Activated effector memory CD4-positive, alpha-beta T cell treated with Interleukin-2 at 50 U/mL for 16 hours (primary cell): ENCODE measurements around the gene PICALM.
A peak's percentile ranks its signal among the peaks of the same experiment; 100 is the strongest.

Experiments used
- DNase-seq: peaks from one replicate; pipeline ENCODE4 v3.0.0-alpha.2; 2020

The PICALM gene

DNA sequence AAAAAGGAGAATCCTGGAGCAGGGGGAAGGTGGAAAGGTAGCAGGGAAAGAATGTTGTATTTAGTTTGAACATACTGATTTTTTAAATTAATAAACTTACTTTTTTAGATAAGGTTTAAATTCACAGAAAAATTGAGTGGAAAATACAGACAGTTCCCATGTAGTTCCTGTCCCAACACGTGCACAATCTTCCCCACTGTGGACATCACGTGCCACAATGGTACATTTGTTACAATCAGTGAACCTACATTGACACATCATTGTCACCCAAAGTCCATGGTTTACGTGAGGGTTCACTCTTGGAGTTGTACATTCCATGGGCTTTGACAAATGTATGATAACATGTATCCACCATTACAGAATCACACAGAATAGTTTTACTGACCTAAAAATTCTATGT lies 10.5 kb upstream of the PICALM start:
- no peak for DNase-seq

- DNase-seq, result no peak
Measured at GRCh38 chr11:86073948-86074347, 5.1 kb upstream of the PICALM start.

DNA sequence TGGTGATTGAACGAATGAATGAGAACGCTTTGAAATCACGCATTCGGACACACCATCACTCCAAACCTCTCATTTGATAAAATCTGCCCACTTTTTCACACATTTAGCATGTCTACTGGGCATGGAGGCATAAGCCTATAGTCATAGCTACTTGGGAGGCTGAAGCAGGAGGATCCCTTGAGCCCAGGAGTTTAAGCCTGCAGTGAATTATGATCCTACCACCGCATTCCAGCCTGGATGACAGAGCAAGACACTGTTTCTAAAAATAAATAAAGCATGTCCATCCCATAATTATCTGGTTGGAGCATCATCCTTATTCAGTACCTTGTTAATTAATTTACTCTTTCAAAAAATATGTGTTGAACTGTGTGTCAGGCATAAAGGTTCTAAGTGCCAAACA lies 3.3 kb upstream of the PICALM start:
- no peak for DNase-seq

GRCh38 chr11:86070142-86071056 lies 1.5 kb upstream of the PICALM start:
- no peak for DNase-seq

DNA sequence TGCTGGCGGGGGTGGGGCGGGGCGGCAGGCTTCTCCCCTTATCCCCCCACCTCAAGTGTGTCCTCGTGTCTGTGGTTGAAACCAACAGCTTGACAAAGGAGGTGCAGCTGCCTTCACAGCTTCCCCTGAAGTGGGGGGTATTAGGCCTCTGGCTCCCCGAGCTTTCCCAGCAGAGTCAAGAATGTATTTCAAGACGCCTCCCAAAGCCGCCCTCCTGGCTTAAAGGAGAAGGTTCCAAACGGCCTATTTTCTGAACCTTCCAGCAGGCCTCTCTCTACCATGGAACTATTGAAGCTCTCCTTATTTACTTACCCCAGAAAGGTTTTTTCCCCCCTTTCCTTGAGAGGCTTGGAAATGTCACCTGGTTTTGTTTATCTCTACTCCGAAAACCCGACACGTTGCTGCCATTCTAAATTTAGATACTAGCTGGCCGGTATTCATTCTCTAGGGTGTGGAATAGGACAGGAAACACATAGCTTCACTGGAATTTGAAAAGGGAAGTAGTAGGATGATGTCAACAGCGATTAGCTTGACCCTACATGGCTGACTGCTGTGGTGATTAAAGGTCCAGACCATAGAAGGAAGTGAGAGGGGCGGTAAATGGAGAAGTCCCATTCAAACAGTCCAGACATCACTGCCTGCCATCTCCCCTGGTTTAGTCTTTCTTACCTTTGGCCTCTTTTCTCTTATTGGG lies 671 bp upstream of the PICALM start:
- no peak for DNase-seq

DNA sequence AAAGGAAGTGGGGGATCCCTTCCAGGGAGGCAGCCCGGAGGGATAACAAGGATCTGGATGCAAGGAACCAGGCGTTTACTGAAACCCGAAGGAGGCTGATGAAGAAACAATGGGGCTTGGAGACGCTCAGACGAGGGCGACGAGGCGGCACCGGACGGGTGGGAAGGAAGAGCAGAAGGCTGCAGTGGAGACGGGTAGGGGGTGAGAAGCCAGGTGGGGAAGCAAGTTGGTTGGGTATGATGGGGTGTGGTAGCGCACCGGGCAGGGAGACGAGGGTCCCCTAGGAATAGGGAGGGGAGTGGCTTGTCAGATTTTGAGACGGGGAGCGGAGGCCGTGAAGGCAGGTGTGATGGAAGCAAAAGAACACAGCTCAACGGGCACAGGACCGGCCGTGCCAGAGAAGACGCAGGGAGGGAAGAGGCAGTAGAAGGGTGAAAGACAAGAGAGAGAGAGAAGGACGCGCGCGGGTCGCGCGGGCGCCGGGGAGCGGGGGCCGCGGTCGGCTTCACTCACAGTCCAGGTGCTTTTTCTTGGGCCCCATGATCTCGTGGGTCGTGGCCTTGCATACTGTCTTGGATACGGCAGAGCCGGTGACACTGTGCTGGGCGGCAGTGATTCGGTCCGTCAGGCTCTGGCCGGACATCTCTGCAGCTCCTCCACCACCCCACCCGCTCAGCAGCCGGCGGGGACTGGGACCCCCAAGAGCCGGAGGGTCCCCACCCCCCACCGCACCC lies 579 bp downstream of the PICALM start:
- DNase-seq, result peak; percentile 32

DNA sequence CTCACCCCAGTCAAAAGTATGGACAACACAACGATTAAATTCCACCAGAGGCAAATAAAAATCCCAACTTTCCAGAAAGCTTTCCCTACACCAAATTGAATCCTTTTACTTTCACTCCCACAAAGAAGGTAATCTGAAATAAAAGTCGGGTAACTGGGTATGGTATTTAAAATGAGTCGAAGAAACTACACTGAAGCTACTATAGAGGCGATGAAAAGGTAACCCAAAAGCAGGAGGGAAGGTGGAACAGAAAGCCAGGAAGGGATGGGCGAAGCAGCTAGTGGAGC lies 1.1 kb downstream of the PICALM start:
- DNase-seq, result no peak

GRCh38 chr11:86067009-86067850 lies 1.7 kb downstream of the PICALM start:
- DNase-seq, result no peak

- no peak for DNase-seq
Measured at GRCh38 chr11:86066657-86067008, 2.3 kb downstream of the PICALM start.

DNA sequence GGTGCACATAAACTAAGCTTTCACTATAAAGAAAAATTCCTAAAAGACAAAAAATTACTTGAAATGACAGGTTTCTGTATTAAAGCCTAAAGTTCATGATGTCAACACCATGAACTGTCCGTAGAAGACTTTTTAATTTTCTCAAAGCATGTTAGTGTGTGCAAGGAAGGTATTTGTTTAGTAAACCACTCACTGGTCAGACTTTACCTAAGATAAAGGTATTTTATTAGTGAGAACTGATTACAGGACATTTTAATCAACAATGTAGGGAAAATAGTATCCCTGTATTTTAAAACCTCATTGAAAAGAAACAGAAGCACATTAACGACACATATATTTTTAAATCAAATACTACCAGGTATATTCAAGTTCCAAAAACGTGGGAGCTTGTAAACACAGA lies 2.9 kb downstream of the PICALM start:
- no peak for DNase-seq

- DNase-seq, result no peak
Measured at GRCh38 chr11:86064220-86064803, 4.6 kb downstream of the PICALM start.

DNA sequence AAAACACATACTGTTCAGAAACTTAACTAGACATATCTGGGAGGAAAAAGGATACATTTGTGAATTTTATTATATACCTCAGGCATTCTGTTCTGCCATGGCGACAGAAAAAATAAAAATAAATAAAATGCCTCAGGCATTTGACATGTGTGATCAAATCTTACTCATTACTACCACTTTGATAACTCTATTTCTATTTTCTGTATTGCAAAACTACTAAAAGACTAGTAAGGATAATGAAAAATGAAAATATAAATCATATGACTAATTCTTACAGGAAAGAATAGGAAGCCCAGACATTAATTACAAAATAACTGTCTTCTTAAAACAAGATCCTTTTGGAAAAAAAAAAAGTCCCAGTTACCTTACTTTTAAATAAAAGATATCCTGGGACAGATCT lies 5.3 kb downstream of the PICALM start:
- DNase-seq, result no peak

DNA sequence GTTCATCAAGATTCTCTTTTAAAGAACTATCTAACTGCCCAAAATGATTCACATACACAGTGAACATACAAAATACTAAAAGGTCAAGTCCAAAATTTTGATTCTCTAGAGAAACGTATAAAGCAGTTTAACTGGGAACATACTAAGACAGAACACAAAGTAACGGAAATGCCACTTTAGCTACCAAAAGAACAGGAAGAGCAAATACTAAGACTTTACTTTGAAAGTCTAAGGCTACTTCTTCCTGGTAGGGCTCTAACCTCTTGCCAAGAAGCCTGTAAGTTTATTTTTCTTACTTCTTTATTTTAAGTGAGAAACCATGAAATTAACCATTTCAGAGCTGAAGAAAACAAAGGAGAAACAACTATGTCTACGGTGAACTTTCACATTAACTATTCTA lies 6.2 kb downstream of the PICALM start:
- DNase-seq, result no peak

- DNase-seq, result no peak
Measured at GRCh38 chr11:86061483-86062205, 7.2 kb downstream of the PICALM start.

DNA sequence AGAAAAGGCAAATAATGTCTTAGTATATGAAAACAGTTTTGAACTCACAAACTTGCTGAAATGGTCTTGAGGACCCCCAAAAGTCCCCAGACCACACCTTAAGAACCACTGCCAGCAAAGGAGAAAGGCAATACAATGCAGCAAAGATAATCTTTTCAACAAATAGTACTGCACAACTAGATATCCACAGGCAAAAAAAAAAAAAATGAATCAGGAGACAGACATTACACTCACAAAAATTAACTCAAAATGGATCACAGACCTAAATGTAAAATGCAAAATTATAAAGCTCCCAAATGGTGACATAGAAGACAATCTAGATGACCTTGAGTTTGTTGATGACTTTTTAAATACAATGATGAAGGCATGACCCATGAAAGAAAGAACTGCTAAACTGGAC lies 8.3 kb downstream of the PICALM start:
- no peak for DNase-seq

DNA sequence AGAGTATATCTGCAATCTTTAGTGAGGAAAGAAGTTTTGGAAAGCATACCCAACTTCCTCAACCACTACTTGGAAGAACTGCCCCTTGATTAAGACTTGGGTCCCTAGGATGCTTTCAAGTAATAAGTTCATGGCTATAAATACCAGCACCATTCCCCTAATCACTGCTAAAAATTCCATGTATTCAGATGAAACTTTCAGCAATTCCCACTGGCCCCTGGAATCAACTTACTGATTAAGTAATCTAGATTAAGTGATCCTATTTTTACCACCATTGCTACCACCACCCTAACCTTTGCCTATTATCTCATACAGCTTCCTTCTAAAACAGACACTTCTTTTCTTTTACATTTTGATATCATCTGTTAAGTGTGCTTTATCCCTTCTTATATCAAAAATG lies 10.5 kb downstream of the PICALM start:
- no peak for DNase-seq

DNA sequence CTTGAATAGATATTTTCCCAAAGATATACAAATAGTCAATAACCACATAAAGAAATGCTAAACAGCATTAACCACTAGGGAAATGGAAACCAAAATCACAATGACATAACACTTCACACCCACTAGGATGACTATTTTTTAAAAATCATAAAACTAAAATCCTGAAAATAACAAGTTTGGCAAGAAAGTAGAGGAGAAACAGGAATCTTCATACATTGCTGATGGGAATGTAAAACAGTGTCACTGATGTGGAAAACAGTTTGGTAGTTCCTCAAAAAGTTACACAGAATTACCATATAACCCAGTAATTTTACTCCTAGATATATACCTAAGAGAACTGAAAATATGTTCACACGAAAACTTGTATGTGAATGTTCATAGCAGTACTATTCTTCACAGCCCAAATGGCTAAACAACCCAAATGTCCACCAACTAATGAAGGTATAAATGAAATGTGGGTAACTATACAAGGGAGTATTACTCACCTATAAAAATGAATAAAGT lies 12.5 kb downstream of the PICALM start:
- DNase-seq, result no peak

GRCh38 chr11:86052693-86053641 lies 15.9 kb downstream of the PICALM start:
- no peak for DNase-seq

DNA sequence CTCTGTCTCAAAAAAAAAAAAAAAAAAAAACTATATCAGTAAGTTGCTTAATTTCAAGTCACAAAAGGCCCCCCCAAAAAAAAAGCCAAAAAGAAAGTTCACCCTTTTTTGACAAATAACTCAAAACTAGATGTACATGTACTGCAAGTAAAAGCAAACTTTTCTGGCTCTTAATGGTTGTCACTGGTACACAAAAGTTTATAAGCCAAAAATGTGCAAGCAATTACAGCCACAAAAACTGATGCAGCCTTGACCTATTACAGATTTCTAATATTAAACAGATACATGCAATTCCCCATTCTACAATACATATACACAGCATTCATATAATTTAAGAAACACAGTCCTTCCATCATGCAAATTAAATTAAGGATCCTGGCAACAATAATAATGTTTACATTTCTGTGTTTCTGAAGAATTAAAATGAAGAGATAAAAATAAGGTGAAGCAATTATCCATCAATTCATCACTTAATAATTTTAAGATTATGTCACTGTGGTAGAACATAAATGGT lies 18.6 kb downstream of the PICALM start:
- DNase-seq, result no peak

DNA sequence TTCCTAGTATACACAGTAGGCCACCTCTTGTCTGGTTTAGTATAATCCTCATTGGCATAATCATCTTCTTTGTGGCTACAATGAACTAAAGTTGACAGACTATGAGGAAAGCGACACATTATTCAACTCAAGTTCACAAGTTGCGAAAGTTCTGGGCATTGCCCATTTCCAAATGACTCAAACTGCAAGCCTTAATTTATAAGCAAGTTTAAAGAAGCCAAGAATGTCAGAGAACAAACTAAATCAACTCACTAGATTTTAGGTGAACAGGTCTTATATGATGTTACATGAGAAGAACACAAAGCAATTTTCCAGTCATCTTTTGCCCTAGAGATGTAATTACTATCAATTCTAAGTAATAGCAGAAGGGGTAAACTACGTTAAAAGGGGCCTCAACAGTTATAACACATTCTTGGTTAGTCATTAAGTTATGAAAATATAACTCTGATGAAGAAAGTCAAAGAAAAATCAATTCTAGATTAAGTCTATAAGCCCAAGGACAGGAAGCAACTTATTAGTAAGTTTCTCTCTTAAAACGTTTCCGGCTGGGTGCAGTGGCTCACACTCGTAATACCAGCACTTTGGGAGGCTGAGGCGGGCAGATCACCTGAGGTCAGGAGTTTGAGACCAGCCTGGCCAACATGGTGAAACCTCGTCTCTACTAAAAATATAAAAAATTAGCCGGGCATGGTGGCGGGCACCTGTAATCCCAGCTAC lies 21.5 kb downstream of the PICALM start:
- no peak for DNase-seq
